IPS DF 19.7 (cell line): ENCODE data around the gene MINDY4B.

Source experiments
- DNase-seq: peaks from one replicate; pipeline ENCODE4 v3.0.0-alpha.2; 2013; ENCODE audit warnings: low read depth, low spot score

Gene MINDY4B

DNA sequence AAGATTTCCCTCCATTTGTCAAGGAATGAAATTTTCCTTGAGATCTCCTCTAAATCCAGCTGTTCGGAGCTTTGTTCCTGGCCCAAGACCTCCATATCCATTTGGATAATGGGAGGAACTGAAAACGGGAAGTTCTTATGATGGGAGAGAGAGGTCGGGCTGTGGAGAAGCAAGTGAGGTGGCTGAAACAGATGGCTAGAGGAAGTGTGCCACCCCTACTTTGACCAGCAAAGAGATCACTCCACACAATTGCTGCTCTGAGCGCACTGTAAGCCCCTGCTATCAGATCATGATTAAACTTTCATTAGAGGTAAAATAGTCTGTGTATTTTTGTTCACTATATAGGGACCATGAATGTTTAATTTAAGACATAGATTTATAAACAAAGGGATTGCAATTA lies at the start of gene MINDY4B:
Gene MINDY4B, minus strand, starts transcription at position 101 of the 400 bp plus-strand sequence. Its CDS starts 0 bp downstream, at position 101.
- DNase-seq, result no peak

GRCh38 chr3:150951923-150952322 lies 46.7 kb upstream of the MINDY4B start:
- DNase-seq, result no peak

DNA sequence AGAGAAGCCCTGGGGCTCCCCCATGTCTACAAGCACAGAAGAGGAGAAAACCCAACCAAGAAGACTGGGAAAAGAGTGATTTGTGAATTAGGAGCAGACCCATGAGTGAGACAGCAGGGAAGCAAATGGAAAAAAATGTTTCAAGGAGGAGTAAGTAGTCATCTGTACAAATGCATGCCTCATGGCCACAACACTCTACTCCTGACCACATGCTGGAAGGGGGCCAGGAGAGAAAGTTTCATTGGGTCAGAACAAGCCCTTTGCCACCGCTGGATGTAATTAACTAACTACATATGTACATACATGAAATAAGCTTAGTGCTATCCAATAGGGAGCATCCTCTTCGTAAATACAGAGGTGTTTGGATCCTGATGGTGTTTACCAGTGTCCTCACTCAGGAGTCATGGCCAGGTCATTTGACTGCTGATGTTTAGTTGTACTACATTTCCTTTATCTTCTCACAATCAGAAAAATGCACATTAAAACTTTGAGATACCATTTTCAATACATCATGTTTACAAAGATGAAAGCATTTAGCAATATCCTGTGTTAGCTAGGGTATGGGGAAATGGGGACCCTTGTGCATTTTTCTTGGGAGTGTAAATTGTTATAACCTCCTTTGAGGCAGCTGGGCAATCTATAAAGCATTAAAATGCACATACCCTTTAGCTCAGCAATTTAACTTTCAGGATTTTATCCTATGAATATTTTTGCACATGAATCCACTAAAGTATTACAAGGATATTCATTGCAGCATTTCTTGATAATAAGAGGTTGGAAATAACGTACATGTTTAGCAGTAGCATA lies 40.2 kb upstream of the MINDY4B start:
- no peak for DNase-seq

- DNase-seq, result no peak
Observed at GRCh38 chr3:150942221-150942620, 37.0 kb upstream of the MINDY4B start.

DNA sequence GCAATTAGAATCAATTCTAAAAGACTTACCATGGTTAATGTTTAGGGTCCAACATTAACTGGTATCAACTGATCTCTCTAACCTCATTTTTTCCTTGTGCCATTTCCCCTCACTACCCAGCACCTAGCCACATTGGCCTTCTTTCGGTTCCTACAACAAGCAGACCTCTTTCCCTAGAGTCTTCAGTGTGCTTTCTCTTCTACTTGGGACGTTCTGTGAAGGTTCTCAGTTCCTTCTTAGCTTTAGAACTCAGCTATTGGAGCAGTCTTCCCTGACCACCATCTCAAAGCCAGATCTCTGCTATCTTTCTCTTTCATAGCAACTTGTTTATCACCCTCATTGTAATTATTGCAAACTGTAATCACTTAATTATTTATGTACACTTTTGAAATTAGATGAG lies 31.5 kb upstream of the MINDY4B start:
- no peak for DNase-seq

DNA sequence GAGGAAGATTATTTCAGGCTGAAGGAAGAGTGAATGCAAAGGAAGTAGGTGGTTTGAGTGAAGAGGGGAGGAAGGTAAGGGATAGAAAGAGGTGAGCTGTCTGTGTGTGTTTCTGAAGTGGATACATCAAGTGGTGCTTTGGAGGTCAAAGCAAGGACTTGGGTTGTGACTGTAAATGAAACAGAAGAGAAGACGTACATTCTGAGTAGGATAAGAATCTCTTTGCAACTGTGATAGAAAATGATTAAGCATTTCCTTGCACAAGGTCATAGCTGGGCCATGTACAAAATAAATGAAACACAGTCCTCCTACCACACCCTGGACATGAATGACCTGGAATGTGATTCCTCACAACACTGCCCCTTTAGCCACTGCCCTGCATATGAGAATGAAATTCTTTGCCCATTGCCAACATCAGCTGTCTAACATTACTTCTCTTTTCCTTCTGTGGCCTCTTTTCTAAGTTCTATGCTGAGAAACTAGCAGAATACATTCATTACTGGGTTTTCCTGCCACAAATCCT lies 28.3 kb upstream of the MINDY4B start:
- no peak for DNase-seq

DNA sequence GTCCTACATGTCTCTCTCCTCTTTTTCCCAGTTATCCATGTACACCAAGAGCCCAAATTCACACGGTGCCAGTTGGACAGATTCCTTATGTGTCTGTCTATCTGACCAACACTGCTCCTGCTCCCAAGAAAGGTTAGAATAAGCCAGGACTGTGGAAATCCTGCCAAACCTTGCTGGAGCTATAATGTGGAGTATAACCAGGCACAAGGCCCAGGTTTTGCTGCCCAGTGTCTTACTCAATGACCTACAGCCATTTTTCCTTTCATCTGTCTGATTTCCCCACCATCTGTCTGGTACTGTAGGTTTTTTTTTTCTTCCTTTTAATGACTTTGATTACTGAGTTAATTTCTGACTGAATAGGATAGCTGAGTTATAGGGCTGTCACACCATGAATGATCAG lies 26.5 kb upstream of the MINDY4B start:
- no peak for DNase-seq

GRCh38 chr3:150930839-150931238 lies 25.6 kb upstream of the MINDY4B start:
- no peak for DNase-seq

DNA sequence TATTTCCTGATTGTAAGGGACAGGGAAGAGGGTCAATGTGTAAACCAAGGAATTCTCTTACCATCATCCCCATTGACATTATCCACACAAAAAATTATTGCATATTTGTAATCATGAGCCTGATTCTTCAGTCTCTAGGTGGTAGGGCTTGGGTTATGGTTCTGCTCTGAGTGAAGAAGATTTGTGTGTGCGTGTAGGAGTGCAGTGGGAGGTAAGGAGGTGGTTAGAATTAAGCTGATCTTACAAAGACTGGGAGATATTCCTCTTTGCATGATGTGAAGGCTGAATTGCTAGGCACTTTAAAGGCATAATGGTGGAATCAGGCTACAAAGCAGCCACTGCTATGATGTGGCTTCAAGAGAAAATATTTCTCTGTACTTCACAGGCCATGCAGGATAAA lies 23.0 kb upstream of the MINDY4B start:
- no peak for DNase-seq

DNA sequence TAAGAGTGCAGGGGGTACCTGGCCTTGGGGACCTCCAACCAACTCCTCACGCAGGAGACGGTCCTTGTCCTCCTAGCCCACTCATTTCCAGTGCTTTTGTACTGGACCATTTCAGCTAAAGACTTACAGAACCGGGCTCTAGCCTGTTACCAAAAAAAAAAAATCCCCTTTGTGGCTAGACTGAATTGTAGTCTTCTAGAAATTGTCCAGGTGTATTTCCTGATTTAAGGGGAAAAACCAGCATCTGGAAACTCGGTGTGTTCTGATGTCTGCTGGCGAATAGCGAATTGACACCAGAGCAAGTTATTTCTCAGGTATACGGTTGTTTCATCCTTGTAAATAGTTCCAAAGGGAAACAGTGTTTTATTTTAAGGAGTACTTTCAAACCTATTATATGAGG lies 21.1 kb upstream of the MINDY4B start:
- DNase-seq, result no peak

- DNase-seq, result peak; percentile 50
Observed at GRCh38 chr3:150925751-150926201, 20.5 kb upstream of the MINDY4B start.

- DNase-seq, result no peak
Observed at GRCh38 chr3:150922611-150923010, 17.4 kb upstream of the MINDY4B start.

GRCh38 chr3:150921209-150921608 lies 16.0 kb upstream of the MINDY4B start:
- no peak for DNase-seq

GRCh38 chr3:150920236-150920635 lies 15.0 kb upstream of the MINDY4B start:
- no peak for DNase-seq

DNA sequence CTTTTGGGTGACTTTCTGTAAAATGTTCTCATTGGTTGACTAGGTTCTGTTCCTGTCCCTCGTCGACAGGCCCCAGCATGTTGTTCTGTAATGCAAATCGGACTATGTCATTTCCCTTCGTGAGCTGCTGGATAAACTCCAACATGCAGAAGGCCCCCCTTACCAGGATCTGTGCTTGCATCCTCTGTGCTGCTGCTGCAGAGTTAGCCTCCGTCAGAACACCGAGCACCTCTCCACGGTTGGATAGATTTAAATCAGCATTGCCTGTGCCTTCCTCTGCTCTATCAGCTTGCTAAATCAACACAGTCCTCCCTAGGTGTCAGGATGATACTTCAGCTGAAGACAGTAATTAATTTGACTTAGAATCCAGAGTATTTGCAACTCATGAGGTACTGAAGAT lies 12.7 kb upstream of the MINDY4B start:
- DNase-seq, result no peak

DNA sequence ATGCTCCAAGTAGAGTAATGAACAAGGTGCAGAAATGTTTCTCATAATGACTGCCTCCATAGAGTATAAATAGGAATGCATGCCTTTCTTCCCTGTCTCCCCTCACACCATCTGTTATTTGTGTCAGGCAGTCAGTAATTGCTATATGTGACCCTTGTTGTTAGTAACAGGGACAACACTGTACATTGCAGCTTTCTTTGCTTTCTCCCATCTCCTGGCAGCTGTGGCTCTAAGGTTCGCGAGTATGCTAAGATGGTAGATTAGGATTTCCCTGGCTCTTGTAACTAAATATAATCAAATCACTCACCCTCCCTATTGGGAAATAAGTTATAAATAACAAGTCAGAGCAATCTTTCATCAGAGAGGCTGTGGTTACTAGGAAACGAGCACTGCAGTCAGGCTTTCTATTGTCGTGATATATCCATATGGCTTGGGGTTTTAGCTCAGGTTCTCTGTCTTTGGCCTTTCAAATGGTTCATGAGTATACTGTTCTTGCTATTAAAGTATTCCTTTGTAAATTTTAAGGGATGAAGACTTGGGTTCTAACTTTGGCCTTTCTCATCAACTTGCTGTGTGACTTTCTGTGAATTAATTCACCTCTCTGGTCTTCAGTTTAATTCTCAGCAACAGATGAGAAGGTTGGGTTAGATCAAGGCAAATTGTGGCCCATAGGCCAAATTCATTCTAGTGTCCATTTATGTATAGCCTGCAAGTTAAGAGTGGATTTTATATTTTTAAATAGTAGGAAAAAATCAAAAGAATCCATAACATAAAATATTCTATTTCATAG lies 8.1 kb upstream of the MINDY4B start:
- DNase-seq, result no peak

DNA sequence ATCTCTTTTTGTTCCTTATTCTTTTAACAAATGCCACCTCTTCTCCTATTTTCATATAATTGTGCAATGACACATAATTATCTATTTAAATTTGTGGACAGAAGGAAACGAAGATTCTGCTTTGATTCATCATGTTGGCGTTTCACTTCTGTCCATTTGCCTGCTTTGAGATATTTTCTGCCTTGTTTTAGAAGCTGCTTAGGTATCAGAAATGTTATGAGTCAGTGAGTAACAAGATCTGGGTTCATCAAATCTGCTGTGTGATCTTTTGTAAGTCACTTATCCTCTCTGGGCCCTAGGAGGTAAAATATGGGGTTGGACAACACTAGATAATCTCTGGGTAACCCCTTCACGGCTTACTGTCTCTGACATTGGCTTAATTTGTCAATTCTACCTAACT lies 7.3 kb upstream of the MINDY4B start:
- DNase-seq, result no peak

DNA sequence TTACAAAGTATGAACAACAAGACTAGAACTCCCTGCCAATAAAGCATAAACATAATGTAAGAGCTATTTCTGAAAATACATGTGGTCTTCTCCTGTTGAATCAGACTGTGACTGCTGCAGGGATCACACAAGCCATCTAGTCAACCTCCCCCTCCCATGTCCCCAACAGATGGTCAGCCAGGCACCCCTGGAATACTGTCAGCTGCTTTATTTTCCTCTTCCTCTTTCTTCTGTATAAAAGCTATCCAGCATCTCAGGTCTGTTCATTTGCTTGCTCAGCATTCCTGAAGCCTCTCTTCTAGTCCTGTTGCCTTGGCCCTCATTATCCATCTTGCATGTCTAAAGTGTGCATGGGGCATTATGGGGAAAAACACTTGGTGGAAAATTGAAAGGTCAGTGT lies 6.5 kb upstream of the MINDY4B start:
- DNase-seq, result no peak

GRCh38 chr3:150906461-150906860 lies 1.2 kb upstream of the MINDY4B start:
- DNase-seq, result no peak

GRCh38 chr3:150905746-150906145 lies 507 bp upstream of the MINDY4B start:
- DNase-seq, result no peak

- DNase-seq, result no peak
Observed at GRCh38 chr3:150902988-150903387, 2.3 kb downstream of the MINDY4B start.

DNA sequence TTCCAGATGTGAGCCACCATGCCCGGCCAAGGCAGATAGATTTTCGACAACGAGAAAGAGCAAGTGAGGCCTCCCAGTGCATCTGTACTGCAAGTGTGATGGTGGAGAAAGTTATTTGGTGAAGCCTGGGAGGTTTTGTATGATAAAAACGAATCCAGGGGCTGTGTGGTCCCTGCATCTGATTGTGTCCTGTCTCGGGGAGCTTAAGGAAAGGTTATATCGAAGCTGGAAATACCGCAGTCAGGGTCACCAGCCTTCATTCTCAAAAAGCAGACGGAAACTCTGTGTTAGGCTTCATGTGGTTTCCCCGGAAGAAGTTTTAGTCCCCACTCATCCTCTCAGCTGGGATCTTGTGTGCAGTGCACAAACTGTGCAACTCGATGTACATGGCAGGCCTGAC lies 3.4 kb downstream of the MINDY4B start:
- no peak for DNase-seq

- DNase-seq, result no peak
Observed at GRCh38 chr3:150899141-150899540, 6.1 kb downstream of the MINDY4B start.
